Measurements from ENCODE around the gene EXOC4. TPM values are rescaled to one million over a fixed set of nuclear protein-coding genes. Genes with fewer than 3 reads are reported as not detected.

EXOC4 gene
- total and polyA plus RNA-seq, 12 donors = 7.5 to 41.7 (median 34.6) TPM

GRCh38 chr7:133300811-133301210 is 47.9 kb downstream of the EXOC4 start:
- DNase-seq (no peak), ATAC-seq (no peak)
- no peak overlapping the region for H3K27ac ChIP-seq
- no peaks in the 10 kb centered on the region for H3K27me3 ChIP-seq
- H3K4me1 ChIP-seq = peaks cover 0 to 58% (median 18%) of the 10 kb centered on the region in 9 donors
- no peak for TF ChIP-seq CTCF (IDR thresholded peaks at IDR 0.05)
- H3K36me3 ChIP-seq = peaks cover 0 to 8% (median 2%) of the 10 kb centered on the region in 9 donors
- H3K9me3 ChIP-seq = no peaks in the 10 kb centered on the region
- no peak overlapping the region for H3K4me3 ChIP-seq
- intact Hi-C loops (cut with DNase I) = no loop called here
- 75 to 78% methylated on average over 5 of the region's 5 CpGs for WGBS, 2 donors

DNA sequence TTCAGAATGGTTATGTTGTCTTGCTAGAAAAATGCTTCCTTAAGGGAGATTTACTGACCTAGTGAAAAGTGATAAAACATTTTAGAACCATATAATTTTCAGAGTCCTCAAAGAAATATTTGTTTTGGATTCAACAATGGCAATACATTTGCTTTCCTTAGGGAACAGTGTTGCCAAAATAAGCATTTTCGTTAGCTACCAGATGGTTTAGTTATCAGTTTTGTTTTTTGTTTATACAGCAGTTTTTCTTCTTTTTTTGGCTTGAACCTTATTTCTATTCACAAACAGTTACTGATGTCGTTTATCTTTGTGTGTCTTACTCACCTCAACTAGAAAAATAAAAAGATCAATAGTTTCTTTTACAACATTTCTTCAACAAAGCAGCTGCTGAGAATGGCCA is 48.6 kb downstream of the EXOC4 start:
- intact Hi-C loops (cut with DNase I) = no loop called here
- no peak overlapping the region for H3K27ac ChIP-seq
- H3K9me3 ChIP-seq = no peaks in the 10 kb centered on the region
- peaks cover 0 to 52% (median 14%) of the 10 kb centered on the region in 9 donors for H3K4me1 ChIP-seq
- H3K27me3 ChIP-seq = no peaks in the 10 kb centered on the region
- ATAC-seq = peak in 3 of 8 donors; percentile 37 to 64 (median 49)
- TF ChIP-seq CTCF (IDR thresholded peaks at IDR 0.05) = no peak
- peaks cover 0 to 14% (median 9%) of the 10 kb centered on the region in 9 donors for H3K36me3 ChIP-seq
- no peak for DNase-seq
- H3K4me3 ChIP-seq = no peak overlapping the region
- WGBS, 2 donors = 43 to 51% methylated on average over 2 of the region's 2 CpGs

DNA sequence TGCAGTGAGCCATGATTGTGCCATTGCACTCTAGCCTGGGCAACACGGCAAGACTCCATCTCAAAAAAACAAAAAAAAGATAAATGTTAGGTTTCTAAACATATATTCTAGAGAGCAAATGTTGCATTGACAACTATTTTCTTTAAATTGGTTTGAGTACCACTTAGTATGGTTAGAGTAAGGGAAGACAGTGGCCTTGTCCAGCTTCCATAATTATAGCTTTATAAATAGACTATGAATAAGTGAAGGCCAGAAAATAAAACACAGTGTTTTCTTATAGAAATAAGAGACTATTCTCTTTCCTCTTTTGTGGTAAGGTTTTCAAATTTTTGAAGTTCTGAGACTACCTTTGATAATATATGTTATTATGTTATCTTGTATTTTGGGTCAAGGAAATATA is 50.5 kb downstream of the EXOC4 start:
- ATAC-seq (no peak), DNase-seq (no peak)
- H3K27me3 ChIP-seq = no peaks in the 10 kb centered on the region
- H3K36me3 ChIP-seq = peaks cover 0 to 33% (median 22%) of the 10 kb centered on the region in 9 donors
- peaks cover 0 to 51% (median 14%) of the 10 kb centered on the region in 9 donors for H3K4me1 ChIP-seq
- H3K4me3 ChIP-seq = no peak overlapping the region
- WGBS, 2 donors = 97 to 100% methylated on average over 1 of the region's 1 CpG
- intact Hi-C loops (cut with DNase I) = no loop called here
- no peak overlapping the region for H3K27ac ChIP-seq
- no peaks in the 10 kb centered on the region for H3K9me3 ChIP-seq
- no peak for TF ChIP-seq CTCF (IDR thresholded peaks at IDR 0.05)

- no peak overlapping the region for H3K27ac ChIP-seq
- no peak overlapping the region for H3K4me3 ChIP-seq
- WGBS, 2 donors = 80 to 86% methylated on average over 2 of the region's 2 CpGs
- no peaks in the 10 kb centered on the region for H3K27me3 ChIP-seq
- no peak for ATAC-seq
- intact Hi-C loops (cut with DNase I) = no loop called here
- no peak for DNase-seq
- H3K4me1 ChIP-seq = peaks cover 0 to 49% (median 14%) of the 10 kb centered on the region in 9 donors
- H3K9me3 ChIP-seq = no peaks in the 10 kb centered on the region
- peaks cover 0 to 39% (median 22%) of the 10 kb centered on the region in 9 donors for H3K36me3 ChIP-seq
- TF ChIP-seq CTCF (IDR thresholded peaks at IDR 0.05) = no peak
Measured at GRCh38 chr7:133303931-133304330, 51.1 kb downstream of the EXOC4 start.

All from heart right ventricle (tissue), 16 donors.